Hindlimb muscle (tissue), 1 donor: ENCODE results near the gene LAMP1. TPM values are rescaled to one million over a fixed set of nuclear protein-coding genes. Genes with fewer than 3 reads are reported as not detected.
"Not testable (repeated sequence)": the region's sequence is repeated elsewhere in the genome, so short reads cannot be mapped to it uniquely, and the experiment has no call there.

Experiments used
- DNase-seq: peaks from one replicate; pipeline ENCODE4 v3.0.0-alpha.2; 2013
- polyA plus RNA-seq: library from polyadenylated mRNA; unstranded; fragments of 120-200 nt; gene quantifications from one replicate; pipeline ENCODE4 v1.2.1, GENCODE V29; 2013; ENCODE audit not compliant: insufficient read length

The LAMP1 gene
- polyA plus RNA-seq, 1 donor: 89.0 TPM

DNA sequence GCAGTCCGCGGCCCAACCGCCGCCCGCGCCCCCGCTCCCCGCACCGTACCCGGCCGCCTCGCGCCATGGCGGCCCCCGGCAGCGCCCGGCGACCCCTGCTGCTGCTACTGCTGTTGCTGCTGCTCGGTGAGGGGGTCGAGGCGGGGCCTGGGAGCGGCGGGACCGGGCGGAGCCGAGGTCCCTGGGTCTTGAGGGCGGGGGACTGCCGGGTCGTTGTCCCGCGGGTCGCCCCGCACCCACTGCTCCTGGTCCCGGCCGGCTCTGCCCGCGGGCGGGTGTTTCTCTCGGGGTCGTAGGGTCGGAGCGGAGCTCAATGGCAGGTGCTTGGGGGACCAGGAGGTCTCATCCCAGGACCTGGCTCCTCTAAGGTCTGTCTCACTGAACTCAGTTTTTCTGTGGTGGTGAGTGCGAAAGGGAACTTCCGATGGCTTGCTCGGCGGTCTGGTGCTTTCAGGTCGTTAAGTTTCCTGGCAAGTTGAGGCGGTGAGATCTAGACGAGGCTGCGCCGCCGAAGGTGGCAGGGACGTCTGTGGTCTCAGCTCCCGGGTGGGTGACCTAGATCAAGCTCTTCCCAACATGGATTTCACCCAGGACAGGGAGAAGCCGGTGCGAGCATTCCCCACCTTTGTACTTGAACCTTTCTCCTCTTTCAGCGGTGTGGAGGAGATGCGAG is 467 bp downstream of the LAMP1 start:
- no peak for DNase-seq

DNA sequence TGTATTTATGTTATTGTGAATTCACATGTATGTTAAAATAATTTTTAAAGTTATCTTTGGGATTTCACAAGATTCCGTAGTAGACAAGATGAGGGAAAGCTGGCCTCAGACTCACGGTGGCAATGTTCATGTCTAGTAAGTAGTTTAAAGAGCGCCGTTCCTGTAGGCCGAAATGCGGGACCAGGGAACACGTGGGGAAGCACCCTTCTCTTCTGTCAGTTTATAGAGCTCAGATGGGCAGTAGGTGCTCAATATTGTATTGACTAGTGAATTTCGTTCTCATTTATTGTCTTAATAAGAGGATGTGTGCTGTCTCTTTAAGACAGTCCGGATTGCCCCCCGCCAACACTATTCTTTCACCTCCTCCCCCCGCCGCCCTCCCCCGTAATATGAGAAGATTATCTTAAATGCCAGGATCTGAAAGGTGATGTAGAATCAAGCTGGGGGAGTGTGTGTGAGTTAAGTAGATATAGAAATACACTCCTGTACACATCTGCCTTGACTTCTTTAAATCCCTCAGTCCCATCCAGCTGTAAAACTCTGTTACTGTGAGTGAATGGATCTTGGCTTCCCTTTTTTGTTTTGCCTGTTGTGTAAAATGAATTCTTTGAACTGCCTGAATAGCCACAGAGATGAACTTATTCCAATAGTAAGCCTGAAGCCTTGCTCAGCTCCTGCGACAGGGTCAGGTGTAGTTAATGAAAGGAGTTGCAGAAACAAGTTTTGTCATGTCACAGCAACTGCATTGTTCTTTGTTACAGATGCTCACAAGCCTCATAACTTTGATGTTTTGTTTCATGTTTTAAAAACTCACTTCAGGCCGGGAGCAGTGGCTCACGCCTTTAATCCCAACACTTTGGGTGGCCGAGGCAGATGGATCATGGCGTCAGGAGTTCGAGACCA is 1.3 kb downstream of the LAMP1 start:
- DNase-seq: no peak

DNA sequence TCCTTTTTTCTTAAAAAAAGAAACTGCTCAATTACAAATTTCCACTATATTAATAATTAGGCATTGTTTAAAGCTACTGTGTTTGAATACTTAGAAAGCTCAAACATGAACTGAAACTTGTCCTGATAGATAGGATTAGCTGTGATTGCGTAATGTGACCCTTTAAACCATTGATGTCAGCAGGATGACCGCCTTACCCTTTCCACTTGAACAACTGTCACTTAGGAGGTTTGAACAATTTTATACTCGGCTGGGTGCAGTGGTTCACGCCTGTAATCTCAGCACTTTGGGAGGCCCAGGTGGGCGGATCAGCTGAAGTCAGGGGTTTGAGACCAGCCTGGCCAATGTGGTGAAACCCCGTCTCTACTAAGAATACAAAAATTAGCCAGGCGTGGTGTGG is 2.9 kb downstream of the LAMP1 start:
- DNase-seq: no peak

DNA sequence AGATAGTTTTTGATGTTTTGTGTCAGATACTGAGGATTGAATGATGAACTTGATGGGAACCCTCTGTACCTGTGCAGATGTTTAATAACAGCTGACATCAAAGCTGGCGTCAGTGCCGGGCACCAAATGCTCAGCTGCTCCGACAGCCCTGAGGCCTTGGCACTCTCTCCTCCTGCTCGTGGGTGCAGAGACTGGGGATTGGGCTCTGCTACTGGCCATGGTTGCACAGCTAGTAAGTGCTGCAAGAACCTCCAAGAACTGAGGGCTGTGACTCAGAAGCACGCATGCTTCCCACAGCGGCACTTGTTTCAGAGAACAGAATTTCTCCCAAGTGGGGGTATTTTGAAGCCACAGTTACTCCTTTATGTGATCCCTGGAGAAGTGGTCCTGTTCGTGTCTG is 5.9 kb downstream of the LAMP1 start:
- no peak for DNase-seq

DNA sequence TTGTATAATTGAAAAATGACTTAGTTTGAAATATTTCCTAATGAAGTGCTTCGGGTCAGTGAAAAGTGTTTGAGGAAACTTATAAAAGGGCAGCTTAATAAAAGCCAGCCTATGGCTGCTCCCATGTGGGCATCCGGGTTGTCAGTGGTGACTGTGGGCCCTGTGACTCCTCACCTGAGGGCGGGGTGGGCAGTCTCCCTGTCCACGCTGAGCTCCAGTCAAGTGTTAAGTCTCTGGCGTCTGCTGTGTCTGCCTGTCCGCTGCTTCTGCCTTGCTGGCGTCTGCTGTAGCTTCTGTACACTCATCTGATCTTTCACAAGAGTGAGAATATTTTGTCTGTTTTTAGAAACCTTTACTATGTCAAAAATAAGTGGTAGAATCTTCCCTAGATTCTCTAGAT is 7.1 kb downstream of the LAMP1 start:
- no peak for DNase-seq

DNA sequence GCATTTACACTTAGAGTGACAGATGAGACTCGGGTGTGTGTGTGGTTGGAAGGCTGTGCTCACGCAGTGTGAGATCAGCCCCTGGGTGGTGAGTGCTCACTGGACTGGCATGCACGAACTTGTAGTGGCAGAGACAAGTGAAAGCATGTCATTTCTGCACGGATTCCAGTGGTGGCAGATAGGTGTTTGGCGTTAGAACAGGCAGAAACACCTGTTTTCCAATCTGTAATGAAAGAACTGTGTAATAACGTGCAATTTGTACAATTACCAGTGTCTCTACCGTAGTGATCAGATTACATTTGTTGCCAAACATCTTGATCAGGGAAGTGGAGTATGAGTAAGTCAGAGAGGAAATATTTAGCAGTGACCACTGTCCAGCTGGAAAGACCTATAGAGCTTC is 8.2 kb downstream of the LAMP1 start:
- DNase-seq: no peak

DNA sequence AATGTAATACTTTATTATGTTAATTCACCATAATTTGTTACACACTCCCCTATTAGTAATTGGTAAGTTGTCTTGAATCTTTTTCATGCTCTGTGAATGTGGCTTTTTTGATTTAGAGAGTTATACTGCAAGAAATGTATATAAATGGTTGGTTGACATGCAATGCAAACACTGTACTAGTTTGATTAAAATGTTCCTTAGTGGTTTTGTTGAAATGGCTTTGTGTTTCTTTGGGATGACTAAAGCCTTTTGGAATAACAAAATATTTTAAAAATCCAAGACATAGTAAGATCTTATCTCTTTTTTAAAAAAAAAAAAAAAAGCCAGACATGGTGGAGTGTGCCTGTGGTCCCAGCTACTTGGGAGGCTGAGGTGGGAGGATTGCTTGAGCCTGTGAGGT is 10.5 kb downstream of the LAMP1 start:
- DNase-seq: no peak

DNA sequence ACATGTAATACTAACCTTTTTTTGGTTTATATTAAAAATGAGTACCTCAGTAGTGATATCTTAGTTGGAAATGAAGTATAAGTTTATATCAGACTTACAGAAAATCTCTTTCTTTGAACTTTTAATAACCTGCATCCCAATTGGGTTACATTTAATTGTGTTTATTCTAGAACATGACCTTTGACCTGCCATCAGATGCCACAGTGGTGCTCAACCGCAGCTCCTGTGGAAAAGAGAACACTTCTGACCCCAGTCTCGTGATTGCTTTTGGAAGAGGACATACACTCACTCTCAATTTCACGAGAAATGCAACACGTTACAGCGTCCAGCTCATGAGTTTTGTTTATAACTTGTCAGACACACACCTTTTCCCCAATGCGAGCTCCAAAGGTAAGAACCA is 12.4 kb downstream of the LAMP1 start:
- DNase-seq: no peak

DNA sequence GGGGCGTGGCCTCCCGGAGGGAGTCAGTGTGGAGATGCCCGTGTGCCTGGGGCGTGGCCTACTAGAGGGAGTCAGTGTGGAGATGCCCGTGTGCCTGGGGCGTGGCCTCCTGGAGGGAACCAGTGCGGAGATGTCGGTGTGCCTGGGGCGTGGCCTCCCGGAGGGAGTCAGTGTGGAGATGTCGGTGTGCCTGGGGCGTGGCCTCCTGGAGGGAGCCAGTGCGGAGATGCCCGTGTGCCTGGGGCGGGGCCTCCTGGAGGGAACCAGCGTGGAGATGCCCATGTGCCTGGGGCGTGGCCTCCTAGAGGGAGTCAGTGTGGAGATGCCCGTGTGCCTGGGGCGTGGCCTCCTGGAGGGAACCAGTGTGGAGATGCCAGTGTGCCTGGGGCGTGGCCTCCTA is 17.1 kb downstream of the LAMP1 start:
- not testable (repeated sequence) for DNase-seq

DNA sequence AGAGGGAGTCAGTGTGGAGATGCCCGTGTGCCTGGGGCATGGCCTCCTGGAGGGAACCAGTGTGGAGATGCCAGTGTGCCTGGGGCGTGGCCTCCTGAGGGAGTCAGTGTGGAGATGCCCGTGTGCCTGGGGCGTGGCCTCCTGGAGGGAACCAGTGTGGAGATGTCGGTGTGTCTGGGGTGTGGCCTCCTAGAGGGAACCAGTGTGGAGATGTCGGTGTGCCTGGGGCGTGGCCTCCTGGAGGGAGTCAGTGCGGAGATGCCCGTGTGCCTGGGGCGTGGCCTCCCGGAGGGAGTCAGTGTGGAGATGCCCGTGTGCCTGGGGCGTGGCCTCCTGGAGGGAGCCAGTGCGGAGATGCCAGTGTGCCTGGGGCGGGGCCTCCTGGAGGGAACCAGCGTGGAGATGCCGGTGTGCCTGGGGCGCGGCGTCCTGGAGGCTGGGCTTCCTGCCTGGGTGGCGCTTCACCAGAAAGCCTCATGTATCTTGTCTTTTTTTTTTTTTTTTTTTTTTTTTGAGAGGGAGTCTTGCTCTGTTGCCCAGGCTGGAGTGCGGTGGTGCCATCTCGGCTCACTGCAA is 17.9 kb downstream of the LAMP1 start:
- DNase-seq: not testable (repeated sequence)

DNA sequence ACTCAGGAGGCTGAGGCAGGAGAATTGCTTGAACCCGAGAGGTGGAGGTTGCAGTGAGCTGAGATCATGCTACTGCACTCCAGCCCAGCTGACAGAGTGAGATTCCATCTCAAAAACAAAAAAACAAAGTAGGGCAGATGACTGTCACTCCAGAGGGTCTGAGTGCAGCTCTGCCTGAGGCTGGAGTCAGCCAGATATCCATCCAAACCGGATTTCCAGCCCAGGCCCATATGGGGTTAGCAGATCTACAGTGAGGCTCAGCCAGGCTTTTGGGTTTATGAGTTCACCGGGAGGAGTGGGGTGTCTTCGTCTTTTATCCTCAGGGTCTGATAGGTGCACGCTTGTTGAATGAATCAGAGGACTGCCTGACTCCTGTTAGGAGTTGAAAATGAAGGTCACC is 19.0 kb downstream of the LAMP1 start:
- DNase-seq: no peak

DNA sequence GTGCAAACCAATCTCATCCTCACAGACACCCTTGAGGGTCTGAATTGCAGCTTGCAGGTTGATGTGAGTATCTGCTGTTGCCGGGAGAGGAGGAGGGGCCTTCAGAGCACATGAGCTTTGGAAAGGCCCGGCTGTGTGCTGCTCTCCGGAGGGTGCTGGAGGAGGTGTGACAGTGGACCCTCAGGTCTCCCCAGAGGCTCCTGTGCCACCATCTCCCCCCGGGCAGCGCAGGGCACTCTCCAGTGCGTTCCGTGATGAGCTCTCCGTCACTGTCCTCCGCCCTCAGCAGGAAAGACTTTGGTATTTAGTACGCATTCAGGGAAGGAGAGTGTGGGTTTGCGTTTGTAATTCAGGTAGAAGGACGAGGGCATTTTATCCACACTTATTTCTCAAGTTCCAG is 20.0 kb downstream of the LAMP1 start:
- DNase-seq: no peak

DNA sequence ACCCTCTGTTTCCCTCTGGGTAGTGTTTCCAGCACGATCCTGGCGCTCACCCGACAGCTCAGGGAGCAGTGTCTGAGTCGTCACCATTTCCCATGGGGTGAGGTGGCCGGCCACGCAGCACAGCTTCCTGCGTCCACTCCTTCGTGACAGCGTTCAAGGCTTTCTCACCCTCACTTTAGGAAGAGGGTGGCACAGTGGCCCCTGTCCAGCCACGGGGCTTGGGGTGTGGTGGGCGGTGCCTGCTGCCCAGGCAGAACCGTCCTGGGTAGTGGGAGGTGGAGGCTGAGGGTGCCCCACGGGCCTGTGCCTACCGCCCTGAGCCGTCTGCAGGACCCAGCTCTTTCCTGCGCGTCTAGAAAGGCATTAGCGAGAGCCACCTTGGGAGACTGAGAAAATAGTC is 21.9 kb downstream of the LAMP1 start:
- no peak for DNase-seq

DNA sequence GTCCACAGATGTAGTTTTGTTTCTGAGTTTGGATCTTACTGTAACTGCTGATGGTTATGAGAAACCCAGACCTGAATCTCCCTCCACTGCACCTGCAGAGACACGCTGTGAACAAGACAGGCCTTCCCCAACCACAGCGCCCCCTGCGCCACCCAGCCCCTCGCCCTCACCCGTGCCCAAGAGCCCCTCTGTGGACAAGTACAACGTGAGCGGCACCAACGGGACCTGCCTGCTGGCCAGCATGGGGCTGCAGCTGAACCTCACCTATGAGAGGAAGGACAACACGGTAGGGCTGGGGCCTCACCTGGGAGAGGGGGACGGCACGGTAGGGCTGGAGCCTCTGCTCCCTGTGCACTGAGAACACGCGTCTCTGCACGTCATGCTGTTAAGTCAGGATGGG is 22.3 kb downstream of the LAMP1 start:
- no peak for DNase-seq

DNA sequence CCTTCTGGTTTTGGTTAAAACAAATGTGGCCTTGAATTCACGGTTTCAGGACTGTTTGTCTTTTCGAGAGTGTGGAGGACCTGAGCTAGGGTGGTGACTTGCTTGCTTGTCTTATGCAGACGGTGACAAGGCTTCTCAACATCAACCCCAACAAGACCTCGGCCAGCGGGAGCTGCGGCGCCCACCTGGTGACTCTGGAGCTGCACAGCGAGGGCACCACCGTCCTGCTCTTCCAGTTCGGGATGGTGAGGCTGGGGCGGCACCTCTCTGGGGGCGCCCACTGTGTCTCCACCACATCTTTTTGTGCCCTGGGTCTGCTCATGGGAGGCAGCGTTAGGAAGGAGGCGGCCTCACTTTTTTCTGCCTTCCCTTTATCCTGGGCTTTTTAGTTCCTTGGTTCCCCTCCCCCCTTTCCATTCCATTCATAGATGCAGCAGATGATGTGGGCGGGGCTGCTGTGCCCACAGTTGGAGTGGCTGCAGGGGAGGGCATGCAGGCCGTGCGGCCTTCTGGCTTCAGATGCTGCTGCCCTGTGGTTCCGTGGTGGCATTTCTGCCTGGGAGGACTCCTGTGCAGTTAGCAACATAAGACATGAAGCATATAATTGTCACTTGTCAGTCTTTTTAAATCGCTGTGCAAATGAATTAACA is 23.3 kb downstream of the LAMP1 start:
- DNase-seq: no peak

DNA sequence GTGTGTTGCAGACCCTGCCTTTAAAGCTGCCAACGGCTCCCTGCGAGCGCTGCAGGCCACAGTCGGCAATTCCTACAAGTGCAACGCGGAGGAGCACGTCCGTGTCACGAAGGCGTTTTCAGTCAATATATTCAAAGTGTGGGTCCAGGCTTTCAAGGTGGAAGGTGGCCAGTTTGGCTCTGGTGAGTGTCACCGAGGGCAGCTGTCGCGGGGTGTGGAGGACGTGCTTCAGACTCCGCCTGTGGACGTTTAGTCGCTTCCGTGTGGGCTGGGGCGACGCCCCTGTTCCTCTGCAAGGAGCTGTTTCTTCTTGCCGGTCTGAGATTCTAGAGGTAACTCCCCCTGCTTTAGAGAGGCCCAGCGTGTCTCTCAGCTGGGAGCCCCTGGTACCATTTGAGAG is 24.5 kb downstream of the LAMP1 start:
- no peak for DNase-seq

DNA sequence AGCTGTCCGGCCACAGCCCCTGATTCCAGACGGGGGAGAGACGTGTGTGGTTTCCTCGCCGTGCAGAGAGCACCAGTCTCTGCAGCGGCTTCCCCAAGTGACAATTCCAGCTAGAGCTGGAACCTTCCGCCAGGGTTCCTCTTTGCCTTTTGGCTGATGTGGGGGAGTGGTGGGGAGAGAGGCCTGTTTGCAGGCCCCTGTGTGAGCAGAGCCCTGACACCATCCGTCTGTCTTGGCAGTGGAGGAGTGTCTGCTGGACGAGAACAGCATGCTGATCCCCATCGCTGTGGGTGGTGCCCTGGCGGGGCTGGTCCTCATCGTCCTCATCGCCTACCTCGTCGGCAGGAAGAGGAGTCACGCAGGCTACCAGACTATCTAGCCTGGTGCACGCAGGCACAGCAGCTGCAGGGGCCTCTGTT is 25.0 kb downstream of the LAMP1 start:
- DNase-seq: no peak

DNA sequence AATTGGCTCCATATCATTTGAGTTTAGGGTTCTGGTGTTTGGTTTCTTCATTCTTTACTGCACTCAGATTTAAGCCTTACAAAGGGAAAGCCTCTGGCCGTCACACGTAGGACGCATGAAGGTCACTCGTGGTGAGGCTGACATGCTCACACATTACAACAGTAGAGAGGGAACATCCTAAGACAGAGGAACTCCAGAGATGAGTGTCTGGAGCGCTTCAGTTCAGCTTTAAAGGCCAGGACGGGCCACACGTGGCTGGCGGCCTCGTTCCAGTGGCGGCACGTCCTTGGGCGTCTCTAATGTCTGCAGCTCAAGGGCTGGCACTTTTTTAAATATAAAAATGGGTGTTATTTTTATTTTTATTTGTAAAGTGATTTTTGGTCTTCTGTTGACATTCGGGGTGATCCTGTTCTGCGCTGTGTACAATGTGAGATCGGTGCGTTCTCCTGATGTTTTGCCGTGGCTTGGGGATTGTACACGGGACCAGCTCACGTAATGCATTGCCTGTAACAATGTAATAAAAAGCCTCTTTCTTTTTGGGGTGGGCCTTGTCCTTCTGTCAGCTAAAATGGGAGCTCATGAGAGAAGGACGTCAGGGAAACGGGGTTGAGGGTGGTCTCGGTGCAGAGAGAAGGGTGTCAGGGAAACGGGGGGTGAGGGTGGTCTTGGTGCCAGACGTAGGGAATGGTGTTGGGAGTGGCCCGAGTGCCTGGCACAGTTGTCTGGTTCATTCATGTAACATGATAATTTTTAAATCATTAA is 26.0 kb downstream of the LAMP1 start:
- no peak for DNase-seq

DNA sequence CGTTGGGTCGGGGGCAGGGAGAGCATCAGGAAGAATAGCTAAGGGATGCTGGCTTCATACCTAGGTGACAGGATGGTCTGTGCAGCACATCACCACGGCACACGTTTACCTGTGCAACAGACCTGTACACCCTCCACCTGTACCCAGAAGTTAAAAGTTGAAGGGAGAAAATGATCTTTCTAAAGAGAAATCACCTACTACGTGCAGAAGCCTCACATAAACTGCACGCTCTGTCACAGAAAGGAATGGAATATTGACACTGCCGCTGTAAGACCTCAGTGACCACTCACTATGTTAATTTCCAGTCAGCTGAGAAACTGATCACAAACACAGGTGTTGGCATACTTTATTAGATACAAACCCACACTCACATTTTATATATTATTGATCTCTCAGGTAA is 26.8 kb downstream of the LAMP1 start:
- DNase-seq: no peak

DNA sequence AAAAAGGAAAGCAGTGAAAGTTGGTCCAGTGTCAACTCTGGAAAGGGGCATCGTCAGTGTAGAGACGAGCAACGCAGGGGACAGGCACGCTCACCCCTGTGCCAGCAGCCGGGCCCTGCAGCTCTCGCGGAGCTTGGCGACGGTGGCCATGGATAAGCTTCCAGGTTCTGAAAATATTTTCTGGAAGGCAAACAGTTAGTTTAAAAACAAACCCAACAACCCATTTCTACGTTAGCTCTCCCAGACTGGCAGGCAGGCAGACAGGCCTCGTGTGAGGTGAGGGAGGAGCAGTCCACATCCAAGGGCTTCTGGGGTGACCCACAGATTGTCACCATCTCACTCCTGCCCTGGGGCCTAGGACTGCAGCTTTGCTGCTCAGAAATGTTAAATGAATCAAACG is 27.4 kb downstream of the LAMP1 start:
- no peak for DNase-seq

DNA sequence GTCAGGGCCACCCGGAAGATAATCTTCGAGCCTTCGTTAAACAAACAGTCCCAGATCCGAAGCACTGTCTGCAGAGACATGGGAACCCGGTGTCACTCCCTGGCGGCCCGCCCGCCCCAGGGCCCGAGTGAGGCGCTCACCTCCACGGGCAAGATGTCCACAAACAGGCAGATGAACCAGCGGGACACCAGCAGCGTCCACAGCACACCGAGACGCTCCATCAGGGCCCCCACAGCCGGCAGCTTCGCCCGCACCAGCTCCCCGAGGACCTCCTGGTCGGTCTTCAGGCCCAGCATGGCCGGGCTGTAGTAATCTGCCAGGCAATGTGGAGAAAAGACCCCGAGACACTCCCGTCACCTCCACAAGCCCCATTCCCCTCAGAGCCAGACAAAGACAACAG is 28.7 kb downstream of the LAMP1 start:
- no peak for DNase-seq

DNA sequence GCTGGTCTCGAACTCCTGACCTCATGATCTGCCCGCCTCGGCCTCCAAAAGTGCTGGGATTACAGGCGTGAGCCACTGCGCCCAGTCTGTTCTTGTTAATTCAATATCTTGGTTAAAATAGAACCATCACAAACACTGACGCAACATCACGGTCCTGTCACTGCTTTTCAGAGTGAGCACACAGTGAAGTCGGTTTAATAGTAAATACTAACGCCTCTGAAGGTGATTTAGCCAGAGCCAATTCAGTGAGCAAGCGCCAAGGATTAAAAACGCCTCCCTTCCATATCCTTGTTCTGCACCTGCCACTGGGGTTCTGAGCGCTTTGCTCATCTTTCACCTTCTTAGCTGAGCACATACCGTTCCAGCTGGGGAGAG is 30.3 kb downstream of the LAMP1 start:
- DNase-seq: no peak
